GM18517 (cell line): ENCODE data around the gene C6orf47.
A peak's percentile ranks its signal among the peaks of the same experiment; 100 is the strongest.

ENCODE experiments used
- ATAC-seq: cut with Tn5 transposase; IDR thresholded peaks from one replicate; pipeline ENCODE4 v1.9.1; 2021; ENCODE audit warnings: mild to moderate bottlenecking, moderate library complexity; ENCODE audit not compliant: unreplicated experiment

C6orf47 gene

DNA sequence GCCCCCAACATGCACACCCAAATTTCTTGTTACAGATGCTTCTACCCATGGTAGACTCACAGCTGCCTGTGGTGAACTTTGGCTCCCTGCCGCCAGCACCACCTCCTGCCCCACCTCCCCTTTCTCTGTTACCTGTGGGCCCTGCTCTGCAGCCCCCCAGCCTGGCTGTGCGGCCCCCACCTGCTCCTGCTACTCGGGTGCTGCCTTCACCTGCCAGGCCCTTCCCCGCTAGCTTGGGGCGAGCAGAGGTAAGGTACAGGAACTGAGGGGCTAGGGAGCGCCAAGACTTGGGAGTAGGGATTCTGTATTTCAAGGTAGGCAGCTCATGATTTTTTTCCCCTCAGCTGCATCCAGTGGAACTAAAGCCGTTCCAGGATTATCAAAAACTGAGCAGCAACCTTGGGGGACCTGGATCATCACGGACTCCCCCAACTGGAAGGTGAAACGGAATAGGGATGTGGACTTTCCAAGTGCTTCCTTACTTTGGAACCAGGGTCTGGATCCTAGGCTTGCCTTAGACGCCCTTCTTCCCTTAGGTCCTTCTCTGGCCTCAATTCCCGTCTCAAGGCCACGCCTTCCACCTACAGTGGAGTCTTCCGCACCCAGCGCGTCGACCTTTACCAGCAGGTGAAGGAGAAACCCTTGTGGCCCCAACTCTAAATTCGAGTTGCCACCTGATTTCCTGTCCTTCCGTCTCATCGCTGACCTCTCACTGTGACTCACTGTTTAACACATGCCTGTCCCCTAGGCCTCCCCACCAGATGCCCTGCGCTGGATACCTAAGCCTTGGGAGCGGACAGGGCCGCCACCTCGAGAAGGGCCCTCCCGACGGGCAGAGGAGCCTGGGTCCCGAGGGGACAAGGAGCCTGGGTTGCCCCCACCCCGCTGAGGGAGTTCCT is 23.6 kb downstream of the C6orf47 start:
- no peak for ATAC-seq

DNA sequence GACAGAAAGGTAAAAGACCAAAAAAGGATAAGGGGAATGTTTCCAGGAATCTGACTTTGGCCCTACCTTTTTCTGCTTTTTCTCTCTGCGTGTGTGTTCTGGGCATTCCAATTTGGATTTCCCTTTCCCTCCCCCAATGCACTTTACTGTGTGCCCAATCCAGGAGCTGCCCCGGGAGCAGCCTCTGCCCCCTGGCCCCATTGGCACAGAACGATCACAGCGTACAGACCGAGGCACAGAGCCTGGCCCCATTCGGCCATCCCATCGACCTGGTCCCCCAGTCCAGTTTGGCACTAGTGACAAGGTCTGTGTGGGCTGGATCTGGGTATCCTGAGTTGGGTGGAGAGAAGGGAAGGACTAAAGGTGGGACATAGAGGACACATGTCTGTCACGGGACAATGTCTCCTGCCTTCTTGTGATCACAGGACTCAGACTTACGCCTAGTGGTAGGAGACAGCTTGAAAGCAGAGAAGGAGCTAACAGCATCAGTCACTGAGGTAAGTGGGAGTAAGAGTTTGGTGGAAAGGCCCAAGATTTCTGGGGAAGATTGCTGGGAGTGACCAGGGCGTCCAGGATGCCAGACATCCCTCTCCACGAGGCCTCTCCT is 25.5 kb downstream of the C6orf47 start:
- ATAC-seq = no peak

DNA sequence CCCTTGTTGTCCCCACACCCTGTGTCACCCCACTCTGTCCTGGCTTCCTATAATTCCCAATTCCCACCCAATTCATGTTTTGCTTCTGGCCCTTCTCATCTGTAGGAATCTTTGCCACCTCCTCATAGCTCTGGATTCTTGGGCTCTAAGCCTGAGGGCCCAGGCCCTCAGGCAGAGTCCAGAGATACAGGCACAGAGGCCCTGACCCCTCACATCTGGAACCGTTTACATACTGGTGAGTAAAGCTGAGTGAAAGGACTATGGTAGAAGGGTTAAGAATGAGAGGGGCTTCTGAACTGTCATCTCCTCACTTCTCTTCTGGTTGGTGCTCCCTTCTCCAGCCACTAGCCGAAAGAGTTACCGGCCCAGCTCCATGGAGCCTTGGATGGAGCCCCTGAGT is 26.4 kb downstream of the C6orf47 start:
- ATAC-seq = no peak

DNA sequence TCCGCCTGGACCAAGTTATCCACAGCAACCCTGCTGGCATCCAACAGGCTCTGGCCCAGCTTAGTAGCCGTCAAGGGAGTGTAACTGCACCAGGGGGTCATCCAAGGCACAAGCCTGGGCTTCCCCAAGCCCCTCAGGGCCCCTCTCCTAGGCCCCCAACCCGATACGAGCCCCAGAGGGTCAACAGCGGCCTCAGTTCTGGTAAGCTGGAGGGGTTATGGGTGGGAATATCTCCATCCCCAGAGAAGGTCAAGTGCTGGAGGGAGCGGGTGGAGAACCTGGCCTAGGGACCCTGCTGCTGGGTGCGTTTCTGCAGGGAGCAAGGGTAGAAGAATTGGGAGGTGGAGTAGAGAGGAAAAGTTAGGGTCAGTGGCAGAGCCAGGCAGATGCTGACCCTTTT is 27.1 kb downstream of the C6orf47 start:
- ATAC-seq = no peak

DNA sequence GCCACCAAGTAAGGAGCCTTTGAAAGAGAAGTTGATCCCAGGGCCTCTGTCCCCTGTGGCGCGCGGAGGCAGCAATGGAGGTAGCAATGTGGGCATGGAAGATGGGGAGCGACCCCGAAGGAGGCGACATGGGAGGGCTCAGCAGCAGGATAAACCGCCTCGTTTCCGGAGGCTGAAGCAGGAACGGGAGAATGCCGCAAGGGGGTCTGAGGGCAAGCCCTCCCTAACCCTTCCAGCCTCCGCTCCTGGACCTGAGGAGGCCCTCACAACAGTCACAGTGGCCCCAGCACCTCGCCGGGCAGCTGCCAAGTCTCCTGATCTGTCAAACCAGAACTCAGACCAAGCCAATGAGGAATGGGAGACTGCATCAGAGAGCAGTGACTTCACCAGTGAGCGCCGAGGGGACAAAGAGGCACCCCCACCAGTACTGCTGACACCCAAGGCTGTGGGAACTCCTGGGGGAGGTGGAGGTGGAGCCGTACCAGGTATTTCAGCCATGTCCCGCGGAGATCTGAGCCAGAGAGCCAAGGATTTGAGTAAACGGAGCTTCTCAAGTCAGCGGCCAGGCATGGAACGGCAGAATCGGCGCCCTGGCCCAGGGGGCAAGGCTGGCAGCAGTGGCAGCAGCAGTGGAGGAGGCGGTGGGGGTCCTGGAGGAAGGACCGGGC is 28.2 kb downstream of the C6orf47 start:
- no peak for ATAC-seq

DNA sequence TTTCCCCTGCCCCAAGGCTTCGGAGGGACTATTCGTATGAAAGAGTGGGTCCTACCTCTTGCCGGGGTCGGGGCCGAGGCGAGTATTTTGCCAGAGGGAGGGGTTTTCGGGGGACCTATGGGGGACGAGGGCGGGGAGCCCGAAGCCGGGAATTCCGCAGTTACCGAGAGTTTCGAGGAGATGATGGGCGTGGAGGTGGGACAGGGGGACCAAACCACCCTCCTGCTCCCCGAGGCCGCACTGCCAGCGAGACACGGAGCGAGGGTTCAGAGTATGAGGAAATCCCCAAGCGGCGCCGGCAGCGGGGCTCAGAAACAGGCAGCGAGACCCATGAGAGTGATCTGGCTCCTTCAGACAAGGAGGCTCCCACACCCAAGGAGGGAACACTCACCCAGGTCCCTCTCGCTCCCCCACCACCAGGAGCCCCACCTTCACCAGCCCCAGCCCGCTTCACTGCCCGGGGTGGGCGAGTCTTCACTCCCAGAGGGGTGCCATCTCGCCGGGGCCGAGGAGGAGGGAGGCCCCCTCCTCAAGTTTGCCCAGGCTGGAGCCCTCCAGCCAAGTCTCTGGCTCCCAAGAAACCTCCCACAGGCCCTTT is 28.8 kb downstream of the C6orf47 start:
- no peak for ATAC-seq

DNA sequence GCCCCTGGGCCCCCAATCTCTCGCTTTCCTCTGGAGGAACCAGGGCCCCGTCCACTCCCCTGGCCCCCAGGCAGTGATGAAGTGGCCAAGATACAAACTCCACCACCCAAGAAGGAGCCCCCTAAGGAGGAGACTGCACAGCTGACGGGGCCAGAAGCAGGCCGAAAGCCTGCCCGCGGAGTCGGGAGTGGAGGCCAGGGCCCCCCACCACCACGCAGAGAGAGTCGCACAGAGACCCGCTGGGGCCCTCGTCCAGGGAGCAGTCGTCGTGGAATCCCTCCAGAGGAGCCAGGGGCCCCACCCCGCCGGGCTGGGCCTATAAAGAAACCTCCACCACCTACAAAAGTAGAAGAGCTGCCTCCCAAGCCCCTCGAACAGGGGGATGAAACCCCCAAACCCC is 29.4 kb downstream of the C6orf47 start:
- ATAC-seq = no peak

DNA sequence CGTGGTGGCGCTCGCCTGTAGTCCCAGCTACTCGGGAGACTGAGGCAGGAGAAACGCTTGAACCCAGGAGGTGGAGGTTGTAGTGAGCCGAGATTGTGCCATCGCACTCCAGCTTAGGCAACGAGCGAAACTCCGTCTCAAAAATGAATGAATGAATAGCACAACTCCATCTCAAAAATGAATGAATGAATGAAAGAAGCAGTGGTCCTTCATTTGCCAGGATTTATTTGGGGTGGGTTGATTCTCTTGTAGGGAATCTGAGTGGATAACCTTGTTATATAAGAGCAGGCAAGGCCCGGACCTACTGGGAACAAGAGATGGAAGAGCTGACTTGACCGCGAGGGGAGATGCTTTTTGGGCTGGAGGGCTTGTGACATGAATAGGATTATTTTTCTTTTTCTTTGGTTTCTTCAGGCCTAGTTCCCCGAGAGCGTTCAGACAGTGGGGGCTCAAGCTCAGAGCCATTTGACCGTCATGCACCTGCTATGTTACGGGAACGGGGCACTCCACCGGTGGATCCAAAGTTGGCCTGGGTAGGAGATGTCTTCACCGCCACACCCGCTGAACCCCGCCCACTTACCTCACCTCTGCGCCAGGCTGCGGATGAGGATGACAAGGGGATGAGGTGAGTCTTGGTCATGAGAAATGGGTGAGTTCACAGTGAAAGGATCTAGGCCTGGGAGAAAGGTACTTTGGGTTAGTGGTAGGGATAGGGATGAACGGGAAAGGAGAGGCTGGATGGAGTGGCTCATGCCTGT is 30.2 kb downstream of the C6orf47 start:
- ATAC-seq = no peak

DNA sequence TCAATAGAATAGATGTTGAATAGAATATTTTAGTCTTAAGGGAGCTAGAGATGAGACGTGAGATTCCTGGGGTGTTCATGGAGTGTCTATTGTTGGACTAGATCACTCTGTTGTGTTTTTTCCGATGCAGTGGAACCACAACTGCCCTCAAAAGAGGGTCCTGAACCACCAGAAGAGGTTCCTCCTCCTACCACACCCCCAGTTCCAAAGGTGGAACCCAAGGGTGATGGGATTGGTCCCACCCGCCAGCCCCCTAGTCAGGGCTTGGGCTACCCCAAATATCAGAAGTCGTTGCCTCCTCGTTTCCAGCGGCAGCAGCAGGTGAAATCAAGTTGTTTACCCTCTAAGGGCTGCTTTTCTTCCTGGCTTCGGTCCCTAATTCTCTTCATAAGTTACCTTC is 31.6 kb downstream of the C6orf47 start:
- ATAC-seq = no peak

DNA sequence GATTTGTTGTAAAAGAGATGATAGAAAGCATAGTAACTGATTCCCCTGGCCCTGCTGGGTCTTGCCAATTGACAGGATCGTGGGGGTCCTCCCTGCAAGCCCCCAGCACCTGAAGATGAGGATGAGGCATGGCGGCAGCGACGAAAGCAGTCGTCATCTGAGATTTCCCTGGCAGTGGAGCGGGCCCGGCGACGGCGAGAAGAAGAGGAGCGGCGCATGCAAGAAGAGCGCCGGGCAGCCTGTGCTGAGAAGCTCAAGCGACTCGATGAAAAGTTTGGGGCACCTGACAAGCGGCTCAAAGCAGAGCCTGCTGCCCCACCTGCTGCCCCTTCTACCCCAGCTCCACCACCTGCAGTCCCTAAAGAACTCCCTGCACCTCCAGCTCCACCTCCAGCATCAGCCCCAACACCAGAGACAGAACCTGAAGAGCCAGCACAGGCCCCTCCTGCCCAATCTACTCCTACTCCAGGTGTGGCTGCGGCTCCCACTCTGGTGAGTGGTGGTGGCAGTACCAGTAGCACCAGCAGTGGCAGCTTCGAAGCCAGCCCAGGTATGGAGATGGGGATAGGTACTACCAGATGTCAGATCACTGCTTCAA is 32.8 kb downstream of the C6orf47 start:
- ATAC-seq = no peak

DNA sequence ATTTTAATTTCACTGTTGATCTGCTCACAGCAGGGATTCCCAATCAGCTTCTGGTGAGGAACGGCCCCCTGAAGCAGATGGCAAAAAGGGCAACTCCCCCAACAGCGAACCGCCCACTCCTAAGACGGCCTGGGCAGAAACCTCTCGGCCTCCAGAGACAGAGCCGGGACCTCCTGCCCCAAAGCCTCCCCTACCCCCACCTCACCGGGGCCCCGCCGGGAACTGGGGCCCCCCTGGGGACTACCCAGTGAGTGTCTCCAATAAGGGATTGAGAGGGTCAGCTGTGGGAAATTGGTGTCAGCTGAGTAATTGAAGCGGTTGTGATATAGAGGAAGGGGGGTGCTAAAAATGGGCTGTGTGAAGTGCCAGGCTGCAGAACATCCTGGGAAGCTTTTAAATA is 33.6 kb downstream of the C6orf47 start:
- no peak for ATAC-seq

DNA sequence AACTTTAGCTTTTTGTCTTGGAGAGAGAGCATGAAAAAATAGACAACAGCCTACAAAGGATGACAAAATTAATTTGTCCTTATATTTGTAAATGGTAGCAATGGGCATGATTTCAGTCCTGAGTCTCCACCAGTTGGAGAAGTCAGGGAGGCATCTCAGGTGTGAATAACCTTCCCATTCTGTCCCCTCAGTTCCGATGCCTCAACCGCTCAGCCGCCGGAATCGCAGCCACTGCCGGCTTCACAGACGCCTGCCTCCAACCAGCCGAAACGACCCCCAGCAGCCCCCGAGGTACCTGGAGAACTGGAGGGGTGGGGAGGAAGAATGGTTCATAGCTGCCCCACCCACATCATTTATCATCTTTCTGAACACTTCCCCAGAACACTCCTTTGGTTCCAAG is 36.5 kb downstream of the C6orf47 start:
- no peak for ATAC-seq

DNA sequence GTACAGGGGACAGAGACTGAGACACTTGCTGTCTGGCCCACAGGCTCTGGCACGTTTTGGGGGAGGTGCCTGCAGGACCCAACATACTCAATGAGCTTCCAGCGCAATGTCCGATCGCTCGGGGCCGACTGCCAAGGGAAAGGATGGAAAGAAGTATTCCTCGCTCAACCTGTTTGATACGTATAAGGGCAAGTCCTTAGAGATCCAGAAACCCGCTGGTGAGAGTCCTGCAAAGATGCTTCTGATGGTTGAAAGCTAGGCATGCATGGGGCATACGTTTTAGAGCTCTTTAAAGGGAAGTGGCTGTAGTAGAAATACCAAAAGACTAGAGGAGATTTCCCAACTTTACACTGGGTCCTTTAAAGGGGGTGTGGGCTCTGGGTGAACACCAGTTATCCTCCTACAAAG is 37.9 kb downstream of the C6orf47 start:
- no peak for ATAC-seq

DNA sequence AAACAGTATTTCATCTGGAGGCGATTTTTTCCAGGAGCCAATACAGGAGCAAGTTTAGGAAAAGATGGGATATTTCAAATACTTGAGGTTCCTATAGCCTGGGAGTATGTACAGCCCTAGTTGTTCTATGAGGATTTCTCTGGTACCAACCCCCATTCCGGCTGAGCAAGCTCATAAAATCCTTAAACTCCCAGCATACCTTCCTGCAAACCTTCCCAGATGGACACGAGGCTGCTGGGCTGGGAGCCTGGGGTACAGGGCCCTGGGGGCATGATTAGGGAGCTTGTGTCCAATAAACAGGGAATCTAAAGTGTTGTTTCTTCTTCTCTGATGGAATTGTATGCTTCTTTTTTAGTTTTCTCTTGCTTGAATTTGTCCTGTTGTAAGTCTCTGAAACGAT is 38.6 kb downstream of the C6orf47 start:
- no peak for ATAC-seq

DNA sequence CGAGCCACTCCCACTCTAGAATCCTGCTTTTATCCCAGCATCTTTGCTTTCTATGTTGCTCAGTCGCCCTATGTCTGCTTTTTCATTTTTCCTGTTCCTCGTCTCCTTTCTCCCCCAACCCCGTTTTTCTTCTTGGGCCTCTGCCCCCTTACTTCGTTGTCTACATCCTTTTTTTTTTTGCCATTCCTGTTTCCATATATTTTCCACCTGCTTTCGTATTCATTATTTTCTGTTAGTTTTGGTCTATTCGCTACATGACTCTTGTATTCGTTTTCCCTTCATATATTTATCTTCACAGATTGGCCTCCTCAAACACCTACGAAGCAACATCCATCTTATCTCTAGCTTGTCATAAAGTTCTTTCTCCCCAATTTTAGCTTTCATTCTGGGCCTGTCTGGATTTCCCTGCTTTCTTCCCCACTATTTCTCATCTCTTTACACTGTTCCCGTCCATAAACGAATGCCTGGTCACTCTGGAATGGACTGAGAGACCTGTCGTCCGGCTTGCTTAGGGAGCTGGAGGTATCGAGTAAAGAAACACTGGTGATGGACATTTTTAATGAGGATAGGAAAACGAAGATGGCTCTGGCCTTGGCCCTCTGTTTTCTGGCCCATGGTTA is 39.1 kb downstream of the C6orf47 start:
- no peak for ATAC-seq

DNA sequence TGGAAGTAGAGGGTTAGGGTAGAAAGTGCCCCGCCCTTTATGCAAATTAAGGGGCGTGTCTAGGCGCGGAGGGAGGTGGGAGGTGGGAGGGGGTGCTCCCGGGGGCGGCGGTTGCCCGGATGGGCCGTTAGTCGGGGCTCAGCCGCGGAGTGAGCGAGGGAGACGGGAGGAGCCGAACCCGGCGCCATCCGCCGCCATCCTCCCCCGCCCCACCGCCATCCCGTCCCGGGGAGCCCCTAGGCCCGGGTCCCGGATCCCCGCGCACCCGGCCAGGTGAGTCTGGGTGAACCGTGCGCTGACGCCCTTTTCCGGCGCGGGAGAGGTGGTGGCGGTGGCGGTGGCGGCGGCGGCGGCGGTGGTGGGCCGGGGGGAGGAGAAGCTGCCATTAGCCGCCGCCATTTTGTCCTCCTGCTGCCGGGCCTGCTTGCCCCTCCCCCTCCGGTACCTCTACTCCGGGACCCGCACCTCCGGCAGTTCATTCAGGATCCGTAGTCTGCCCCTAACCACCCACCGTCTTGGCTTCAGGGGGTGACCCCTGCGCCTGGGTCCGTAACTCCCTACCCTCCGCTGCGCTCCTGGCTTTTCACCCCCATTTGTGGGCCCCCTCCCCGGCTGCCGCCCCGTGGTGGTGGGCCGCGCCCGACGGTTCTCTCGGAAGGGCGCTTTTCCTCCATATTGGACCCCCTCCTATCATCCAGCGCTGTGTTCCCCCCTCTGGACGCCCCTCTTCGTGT is 39.8 kb downstream of the C6orf47 start, which contains the start of gene PRRC2A:
Gene PRRC2A (plus strand): TSS at position 130 of the 734 bp plus-strand sequence. CDS start 2,075 bp downstream, outside the sequence.
- ATAC-seq = peak; percentile 26

DNA sequence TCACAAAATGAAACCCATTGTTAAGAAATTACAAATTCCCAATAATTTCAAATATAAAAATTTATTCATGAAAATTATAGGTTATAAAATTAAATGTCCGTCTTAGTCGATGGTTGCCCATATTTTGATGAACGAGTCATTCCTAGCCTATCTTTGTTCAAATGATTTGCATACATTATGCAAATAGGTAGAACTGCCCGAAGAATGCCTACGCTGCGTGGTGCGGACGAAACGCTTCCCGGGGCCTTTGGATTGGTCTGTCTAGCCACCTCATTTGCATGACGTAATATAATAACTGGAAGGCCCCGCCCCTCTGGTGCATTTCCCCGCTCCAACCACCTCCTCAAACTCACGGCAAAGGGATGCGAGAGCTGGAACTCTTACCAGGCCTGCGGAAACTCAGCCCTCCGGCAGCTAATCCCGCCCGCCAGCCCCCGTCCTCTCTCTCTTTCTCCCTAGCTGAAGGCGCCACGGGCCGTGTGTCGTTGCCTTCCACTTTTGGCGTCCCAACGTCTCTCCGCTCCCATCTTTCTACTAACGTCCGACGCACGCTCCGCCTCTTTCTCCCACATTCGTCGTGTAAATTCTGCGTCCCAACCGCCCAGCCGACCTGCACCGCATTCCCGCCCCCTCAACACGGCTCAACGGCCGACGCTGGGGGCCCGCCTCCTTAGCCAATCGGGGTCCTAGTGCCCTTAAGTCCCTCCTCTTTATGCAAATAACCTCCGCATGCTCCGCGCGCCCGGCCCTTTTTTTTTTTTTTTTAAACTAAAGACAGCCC is 40.6 kb downstream of the C6orf47 start:
- peak; percentile 76 for ATAC-seq

DNA sequence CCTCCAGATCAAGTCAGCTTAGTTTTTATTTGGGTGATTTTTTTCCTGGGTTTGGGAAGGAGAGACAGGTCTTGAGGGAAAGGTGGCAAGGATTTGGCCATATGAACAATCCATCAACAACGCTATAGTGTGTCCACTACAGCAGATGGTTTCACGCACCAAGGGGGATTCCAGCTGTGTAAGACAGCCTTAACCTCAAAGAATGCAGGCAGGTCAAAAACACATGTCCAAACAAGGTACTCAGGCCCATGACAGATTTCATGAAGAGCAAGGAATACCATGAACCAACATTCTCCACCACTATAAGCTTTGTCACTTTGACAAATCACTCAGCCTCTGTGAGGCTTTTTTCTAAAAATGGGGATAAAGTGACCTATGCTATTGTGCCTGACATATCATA is 43.6 kb downstream of the C6orf47 start:
- no peak for ATAC-seq
